AG20443 (cell line): ENCODE measurements around the gene NUDCD2.
"Not testable (repeated sequence)": the region's sequence is repeated elsewhere in the genome, so short reads cannot be mapped to it uniquely, and the experiment has no call there.

Source experiments
- DNase-seq: peaks from one replicate; pipeline ENCODE4 v3.0.0; 2012; ENCODE audit warnings: low spot score, mixed read lengths

Gene NUDCD2

DNA sequence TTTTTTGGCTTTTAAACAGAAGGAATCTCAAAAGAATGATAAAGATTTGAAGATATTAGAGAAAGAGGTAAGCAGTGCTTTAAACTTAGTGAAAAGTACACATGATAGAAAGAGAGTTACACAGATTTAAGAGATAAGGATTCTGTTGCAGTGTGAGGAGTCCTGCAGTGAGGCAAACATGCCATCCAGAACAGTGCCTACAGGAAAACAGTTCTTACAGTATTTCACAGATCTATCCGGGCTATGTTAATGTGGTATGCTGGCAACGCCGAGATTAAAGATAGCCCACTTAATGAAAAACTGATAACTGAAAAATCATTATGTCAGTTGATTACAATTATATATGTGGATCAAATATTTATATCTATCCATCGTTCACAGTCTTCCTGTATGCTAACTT lies 7.8 kb upstream of the NUDCD2 start:
- no peak for DNase-seq

GRCh38 chr5:163463063-163463435 lies 3.1 kb upstream of the NUDCD2 start:
- no peak for DNase-seq

DNA sequence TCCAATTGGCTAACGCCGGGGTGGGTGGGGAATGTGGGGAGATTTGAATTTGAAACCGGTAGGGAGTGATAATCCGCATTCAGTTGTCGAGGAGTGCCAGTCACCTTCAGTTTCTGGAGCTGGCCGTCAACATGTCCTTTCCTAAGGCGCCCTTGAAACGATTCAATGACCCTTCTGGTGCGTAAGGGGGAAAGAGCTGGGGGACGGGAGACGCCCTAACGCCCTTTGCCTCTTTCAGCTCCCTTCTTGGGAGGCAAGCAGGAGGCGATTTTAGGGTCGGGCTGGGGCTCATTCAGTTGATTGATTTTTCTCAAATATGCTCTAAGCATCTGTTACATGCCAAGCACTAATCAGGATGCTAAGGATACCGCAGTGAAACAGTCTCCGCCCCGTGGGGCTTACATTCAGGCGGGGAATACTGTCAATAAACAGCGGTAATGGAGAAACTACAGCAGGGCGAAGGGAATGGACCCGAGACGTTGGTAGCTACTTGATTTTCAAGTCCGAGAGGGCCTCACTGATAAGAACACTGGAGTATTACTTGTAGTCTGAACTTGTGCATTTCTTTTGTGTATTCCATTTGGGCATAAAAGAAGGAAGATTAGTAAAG lies 765 bp upstream of the NUDCD2 start, which contains the start of gene HMMR:
HMMR (plus strand) TSS at position 71 of the 610 bp plus-strand sequence; CDS start at position 132, 61 bp downstream.
- DNase-seq: no peak

GRCh38 chr5:163459462-163459818 lies 462 bp downstream of the NUDCD2 start:
- no peak for DNase-seq

- no peak for DNase-seq
Measured at GRCh38 chr5:163458778-163459385, 1.0 kb downstream of the NUDCD2 start.

DNA sequence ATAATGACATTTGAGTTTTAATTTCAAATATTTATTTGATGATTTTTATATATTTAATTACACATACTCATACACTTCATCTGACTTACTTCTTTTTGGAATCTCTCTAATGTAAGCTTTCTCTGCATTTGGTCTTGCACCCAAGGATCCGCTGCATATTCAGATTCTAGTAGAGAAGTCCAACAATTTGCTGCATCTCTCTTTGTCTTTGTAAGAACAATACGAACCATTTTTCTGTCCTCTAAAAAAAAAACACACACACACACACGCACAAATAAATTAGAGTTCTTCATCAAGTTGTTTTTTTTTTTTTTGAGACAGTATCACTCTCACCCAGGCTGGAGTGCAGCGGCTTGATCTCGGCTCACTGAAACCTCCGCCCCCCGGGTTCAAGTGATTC lies 3.1 kb downstream of the NUDCD2 start:
- no peak for DNase-seq

DNA sequence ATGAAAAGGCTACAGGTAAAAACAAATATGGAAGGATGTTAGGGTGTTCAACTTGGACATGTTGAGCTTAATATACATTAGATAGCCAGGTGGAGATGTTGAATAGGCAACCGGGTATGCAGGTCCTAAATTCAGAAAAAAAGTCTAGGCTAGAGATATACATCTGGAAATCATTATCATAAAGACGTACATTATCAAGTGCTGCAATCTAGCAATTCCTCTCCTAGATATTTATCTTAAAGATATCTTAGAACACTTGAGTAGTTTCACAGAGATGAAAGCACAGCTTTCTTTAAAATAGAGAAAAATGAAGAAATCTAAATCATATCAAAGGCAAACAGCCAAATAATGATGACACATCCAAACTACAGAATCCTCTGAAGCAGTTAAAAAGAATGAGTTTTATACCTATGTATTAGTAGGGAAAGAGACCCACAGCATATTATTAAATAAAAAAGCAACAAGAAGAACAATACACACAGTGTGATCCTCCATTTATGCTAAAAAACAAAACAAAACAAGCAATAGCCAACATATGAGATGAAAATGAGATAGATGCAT lies 3.8 kb downstream of the NUDCD2 start:
- no peak for DNase-seq

- DNase-seq: not testable (repeated sequence)
Measured at GRCh38 chr5:163455406-163455805, 4.5 kb downstream of the NUDCD2 start.

GRCh38 chr5:163453705-163454104 lies 6.2 kb downstream of the NUDCD2 start:
- DNase-seq: peak; percentile 12

DNA sequence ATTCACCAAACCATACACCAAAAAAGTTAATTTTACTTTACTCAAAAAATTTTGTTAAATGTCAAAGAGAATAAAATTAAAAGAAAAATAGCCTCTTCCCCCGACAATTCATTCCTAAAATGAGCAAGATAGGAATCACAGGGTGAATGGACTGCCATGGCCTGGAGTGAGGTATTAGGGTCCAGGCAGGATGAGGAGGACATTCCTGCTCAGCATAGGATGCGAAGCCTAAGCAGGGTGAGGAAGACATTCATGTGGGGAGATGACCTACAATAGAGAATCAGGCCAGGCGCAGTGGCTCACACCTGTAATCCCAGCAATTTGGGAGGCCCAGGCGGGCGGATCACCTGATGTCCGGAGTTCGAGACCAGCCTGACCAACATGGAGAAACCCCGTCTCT lies 8.4 kb downstream of the NUDCD2 start:
- DNase-seq: no peak

GRCh38 chr5:163448491-163448890 lies 11.4 kb downstream of the NUDCD2 start:
- DNase-seq: no peak

DNA sequence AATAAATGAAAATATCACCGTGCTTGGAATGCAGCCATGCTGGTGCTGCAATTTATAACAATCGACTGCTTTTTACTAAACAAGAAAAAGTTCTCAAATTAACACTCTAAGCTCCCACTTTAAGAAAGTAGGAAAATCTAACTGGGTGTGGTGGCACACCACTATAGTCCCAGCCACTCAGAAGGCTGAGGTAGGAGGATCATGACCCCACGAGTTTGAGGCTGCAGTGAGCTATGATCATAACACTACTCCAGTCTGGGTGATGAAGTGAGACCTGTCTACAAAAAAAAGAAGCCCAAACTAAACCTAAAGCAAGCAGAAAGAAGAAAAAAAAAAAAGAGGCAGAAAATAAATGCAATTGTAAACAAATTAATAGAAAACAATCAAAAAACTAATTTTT lies 12.0 kb downstream of the NUDCD2 start:
- no peak for DNase-seq

- no peak for DNase-seq
Measured at GRCh38 chr5:163447191-163447590, 12.7 kb downstream of the NUDCD2 start.

DNA sequence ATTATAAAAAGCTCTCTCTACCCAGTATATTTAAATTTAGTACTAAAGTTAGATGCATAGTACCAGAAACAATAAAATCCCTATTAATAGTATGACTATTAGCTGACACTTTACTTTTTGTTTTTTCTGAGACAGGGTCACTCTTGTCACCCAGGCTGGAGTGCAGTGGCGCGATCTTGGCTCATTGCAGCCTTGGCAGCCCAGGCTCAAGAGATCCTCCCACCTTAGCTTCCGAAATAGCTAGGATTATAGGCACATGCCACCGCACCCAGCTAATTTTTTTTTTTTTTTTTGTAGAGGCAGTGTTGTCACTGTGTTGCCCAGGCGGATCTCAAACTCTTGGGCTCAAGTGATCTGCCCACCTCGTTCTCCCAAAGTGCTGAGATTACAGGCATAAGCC lies 14.6 kb downstream of the NUDCD2 start:
- no peak for DNase-seq

DNA sequence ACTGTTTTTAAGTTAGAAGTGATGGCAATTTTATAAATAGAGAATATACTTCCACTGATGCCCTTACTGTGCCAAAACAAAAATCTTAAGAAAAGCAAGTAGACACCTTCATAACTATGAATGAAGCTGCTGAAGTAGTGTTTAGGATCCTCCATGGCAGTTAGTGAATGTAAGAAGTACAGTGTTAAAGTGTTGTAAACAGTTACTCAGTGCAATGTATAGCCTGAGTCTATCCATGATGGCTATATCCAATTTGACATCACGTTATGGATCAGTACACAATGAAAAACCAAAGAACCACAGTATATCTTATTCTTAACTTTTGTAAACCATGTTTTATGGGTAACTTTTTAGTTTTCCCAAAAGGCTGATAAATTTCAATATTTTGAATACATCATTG lies 15.4 kb downstream of the NUDCD2 start:
- no peak for DNase-seq

- no peak for DNase-seq
Measured at GRCh38 chr5:163440954-163441353, 18.9 kb downstream of the NUDCD2 start.

- DNase-seq: no peak
Measured at GRCh38 chr5:163439092-163439425, 20.8 kb downstream of the NUDCD2 start.

DNA sequence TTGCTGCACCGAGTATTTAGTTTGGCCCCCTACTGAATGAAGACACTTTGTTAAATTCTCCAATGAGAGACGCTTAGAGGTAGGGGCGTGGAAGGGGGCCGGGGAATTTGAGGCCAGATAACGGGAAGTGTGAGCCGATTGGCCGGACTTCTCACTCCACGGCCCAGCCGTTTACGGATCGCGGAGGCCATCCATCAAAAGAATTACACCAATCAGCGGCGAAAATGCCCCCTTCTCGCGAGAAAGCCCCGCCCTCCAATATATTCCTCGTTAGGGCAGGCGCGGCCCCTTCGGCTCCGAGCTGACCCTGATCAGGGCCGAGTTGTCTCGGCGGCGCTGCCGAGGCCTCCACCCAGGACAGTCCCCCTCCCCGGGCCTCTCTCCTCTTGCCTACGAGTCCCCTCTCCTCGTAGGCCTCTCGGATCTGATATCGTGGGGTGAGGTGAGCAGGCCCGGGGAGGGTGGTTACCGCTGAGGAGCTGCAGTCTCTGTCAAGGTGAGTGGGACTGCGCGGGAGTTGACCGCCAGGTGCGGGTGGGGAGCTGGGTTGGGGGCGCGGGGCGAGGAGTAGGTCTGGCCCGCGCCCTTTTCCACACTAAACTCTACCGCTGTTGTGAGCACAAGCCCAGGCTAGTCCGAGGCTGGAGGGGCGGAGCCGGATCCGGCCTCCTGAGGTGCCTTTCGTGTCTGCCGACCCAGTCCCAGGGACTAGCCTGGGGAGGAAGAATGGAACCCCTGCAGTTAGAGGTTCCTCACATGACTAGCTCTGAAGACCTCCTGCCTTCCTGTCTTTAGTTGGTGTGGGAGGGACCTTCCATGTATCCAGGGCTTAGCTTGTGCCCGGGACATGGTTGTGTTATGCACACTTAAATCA lies 22.4 kb downstream of the NUDCD2 start, which contains the start of gene CCNG1:
CCNG1 (plus strand) TSS at position 287 of the 874 bp plus-strand sequence. CDS start 1,662 bp downstream, outside the sequence.
- peak; percentile 98 for DNase-seq

- DNase-seq: no peak
Measured at GRCh38 chr5:163437011-163437308, 22.9 kb downstream of the NUDCD2 start.

DNA sequence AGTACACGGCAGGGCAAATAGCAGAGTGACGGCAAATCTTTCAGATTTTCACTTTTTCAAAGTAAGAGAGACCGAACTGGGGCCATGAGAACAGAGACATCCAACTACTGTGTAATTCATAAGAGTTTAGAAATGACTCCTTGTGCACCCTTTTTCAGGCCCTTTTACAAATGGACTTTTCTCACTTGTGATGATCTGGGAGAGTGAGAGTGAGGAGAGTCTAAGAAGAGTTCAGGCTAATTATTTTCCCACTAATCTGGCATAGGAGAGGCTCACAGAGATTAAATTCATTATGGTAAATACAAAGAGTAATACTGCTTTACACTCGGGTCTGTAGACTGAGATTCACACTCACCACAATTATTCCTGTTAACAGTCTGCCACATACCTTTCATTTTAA lies 23.4 kb downstream of the NUDCD2 start:
- DNase-seq: no peak

DNA sequence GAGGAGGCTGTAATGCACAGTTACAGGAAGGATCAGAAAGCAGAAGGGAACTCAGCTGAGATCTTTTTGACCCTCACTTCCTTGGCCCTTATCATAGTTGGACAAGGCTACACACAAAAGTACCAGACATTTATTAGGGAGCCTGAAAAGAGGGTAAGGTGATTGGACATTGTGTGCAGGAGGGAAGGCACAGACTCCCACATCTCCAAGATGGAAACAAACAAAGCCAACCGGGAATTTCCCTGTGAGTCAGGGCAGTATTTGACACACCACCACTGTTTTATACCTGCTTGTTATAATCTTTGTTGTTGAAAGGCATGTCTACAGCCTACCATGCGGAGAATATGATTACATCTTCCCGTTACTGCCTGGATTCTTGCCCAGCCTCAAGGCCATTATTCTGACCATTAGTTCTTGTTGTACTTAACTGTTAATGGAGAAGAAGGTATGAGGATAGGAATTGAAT lies 25.5 kb downstream of the NUDCD2 start:
- no peak for DNase-seq

GRCh38 chr5:163433271-163433670 lies 26.6 kb downstream of the NUDCD2 start:
- no peak for DNase-seq

GRCh38 chr5:163432544-163432943 lies 27.4 kb downstream of the NUDCD2 start:
- no peak for DNase-seq
